Keratinocyte (primary cell): ENCODE data around the gene ACAD9.

Experiments
- EZH2 ChIP-seq: IDR thresholded peaks from one replicate; pipeline ENCODE4 v1.6.1; 2012; ENCODE audit warnings: inconsistent platforms, mild to moderate bottlenecking, low read length, moderate library complexity
- TF ChIP-seq, protein P1 (sequence below), 3 experiments: IDR thresholded peaks in 1 of 3; conservative IDR thresholded peaks in 1 of 3; optimal IDR thresholded peaks in 1 of 3; 2 replicates in 2 of 3; 3 replicates in 1 of 3; pipeline versions ENCODE3 to v1.5.1; 2011; ENCODE audit warnings: low read length in 3 of 3, mild to moderate bottlenecking in 3 of 3, moderate library complexity in 2 of 3, control low read depth in 1 of 3, inconsistent platforms in 1 of 3; ENCODE audit not compliant: insufficient read depth in 2 of 3; ENCODE audit errors: extremely low read depth in 1 of 3

DNA sequence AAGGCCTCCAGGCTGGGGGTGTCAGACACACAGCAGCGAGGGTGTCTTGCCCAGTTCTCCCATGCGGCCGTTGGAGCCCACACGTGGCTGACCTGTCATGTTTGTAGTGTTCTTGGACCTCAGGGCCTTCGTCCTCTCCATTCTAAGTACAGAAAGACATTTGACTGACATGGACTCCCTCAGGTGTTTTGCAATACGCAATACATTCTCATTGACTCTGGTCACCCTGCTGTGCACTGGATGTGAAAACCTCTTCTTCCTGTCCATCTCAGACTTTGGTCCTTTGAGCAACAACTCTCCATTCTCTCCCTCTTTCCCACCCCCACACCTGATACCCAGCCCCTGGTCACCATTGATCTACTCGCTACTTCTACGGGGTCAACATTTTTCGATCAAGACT is 28.9 kb upstream of the ACAD9 start:
- TF ChIP-seq, protein P1, sequence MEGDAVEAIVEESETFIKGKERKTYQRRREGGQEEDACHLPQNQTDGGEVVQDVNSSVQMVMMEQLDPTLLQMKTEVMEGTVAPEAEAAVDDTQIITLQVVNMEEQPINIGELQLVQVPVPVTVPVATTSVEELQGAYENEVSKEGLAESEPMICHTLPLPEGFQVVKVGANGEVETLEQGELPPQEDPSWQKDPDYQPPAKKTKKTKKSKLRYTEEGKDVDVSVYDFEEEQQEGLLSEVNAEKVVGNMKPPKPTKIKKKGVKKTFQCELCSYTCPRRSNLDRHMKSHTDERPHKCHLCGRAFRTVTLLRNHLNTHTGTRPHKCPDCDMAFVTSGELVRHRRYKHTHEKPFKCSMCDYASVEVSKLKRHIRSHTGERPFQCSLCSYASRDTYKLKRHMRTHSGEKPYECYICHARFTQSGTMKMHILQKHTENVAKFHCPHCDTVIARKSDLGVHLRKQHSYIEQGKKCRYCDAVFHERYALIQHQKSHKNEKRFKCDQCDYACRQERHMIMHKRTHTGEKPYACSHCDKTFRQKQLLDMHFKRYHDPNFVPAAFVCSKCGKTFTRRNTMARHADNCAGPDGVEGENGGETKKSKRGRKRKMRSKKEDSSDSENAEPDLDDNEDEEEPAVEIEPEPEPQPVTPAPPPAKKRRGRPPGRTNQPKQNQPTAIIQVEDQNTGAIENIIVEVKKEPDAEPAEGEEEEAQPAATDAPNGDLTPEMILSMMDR (optimal IDR thresholded peaks at IDR 0.05 in 1 of 3, IDR thresholded peaks at IDR 0.05 in 1 of 3, conservative IDR thresholded peaks at IDR 0.05 in 1 of 3; ENCODE audit: extremely low read depth in 1 of 3, insufficient read depth in 2 of 3, low read length in 3 of 3), result no peak
- TF ChIP-seq EZH2, result no peak
